ENCODE data around the gene PPP2R5B.

The PPP2R5B gene

DNA sequence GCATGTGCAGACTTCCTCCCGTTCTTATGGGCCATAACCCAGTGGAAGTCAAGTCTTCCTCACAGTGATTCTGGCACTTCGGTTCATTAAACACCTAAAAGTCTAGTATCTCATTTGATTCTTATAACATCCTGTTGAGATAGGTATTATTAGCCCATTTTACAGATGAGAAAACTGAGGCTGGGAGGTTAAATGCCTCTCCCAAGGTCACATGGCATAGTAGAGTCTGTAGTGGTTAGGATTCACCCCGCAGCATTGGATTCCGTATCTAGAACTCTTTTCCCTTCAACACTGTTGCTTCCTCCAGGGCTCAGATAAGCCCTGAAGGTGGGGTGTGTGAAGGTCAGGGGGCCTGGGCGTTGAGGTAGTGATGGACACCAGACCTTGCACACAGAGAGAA is 7.8 kb downstream of the PPP2R5B start:
- in situ Hi-C loops (cut with MboI; ENCODE audit: low pct_unique_long_range_greater_than_20kb, low sequenced_read_pairs, unreplicated experiment) = no loop called here
- no peak for DNase-seq (ENCODE audit: low spot score)
- TF ChIP-seq, protein P1, sequence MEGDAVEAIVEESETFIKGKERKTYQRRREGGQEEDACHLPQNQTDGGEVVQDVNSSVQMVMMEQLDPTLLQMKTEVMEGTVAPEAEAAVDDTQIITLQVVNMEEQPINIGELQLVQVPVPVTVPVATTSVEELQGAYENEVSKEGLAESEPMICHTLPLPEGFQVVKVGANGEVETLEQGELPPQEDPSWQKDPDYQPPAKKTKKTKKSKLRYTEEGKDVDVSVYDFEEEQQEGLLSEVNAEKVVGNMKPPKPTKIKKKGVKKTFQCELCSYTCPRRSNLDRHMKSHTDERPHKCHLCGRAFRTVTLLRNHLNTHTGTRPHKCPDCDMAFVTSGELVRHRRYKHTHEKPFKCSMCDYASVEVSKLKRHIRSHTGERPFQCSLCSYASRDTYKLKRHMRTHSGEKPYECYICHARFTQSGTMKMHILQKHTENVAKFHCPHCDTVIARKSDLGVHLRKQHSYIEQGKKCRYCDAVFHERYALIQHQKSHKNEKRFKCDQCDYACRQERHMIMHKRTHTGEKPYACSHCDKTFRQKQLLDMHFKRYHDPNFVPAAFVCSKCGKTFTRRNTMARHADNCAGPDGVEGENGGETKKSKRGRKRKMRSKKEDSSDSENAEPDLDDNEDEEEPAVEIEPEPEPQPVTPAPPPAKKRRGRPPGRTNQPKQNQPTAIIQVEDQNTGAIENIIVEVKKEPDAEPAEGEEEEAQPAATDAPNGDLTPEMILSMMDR (IDR thresholded peaks at IDR 0.05; ENCODE audit: extremely low read depth, insufficient read depth, missing control alignments) = no peak

DNA sequence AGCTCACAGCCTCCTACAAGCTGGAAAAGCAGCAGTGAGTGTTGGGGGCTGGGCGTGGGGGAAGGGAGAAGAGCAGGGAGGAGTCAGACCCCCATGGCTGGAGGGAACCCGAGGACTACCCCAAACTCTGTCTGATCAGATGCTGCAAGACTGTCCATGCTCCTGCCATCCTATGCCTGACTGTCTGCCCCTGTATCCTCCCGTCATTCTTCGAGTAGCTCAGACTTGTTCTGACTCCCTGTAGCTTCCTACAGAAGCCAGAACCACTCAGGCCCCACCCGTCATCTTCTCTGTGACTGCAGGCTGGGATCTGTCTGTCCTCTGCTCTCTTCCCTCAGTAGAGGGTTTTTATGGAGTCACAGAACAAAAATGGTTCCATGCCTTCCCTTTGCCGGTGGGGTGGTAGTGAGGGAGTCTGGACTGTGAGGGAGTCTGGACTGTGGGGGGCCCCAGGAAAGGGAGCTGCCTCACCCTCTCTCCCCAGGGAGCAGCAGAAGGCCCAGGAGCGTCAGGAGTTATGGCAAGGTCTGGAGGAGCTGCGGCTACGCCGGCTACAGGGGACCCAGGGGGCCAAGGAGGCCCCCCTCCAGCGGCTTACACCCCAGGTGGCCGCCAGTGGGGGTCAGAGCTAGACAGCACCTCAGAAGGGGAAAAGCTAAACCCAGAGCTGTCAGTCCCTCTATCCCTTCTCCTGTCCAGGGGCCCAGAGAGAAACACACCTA is 8.9 kb downstream of the PPP2R5B start:
- no peak for DNase-seq (ENCODE audit: low spot score)
- TF ChIP-seq, protein P1 (IDR thresholded peaks at IDR 0.05; ENCODE audit: extremely low read depth, insufficient read depth, missing control alignments) = no peak
- in situ Hi-C loops (cut with MboI; ENCODE audit: low pct_unique_long_range_greater_than_20kb, low sequenced_read_pairs, unreplicated experiment) = no loop called here

DNA sequence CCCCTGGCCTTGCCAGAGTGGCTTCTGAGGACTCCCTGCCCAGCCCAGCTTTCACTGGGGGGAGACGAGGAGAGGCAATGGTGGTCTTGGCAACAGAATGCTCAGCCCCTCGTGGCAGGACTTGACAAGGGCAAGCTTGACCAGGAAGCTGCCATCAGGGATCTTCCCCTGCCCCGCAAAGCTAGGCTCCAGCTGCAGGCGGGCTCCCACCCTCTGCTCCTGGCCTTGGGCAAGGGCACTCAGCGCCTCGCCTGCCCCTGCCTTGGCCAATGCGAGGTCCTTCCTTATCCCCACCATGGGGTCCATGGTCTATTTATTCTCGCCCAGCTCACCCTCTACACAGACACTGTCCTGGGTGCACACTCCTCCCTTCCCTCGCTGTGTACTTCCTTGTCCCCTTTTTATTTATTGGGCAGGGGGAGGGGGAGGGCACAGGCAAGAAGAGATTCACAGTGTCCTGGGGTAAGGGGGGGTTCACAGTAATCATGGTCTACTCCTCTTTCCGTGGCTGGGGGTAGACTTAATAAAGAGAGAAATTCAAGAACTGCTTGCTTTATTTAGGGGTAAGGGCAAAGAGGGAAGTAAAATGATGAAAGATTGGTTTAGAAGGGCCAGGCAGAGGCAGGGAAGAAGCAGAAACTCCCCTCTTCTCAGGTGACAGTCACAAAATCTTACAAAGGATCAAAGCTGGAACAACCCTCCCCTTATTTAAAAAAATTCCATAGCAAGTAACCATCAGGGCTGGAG is 9.6 kb downstream of the PPP2R5B start:
- no peak for DNase-seq (ENCODE audit: low spot score)
- TF ChIP-seq, protein P1 (IDR thresholded peaks at IDR 0.05; ENCODE audit: extremely low read depth, insufficient read depth, missing control alignments) = no peak
- in situ Hi-C loops (cut with MboI; ENCODE audit: low pct_unique_long_range_greater_than_20kb, low sequenced_read_pairs, unreplicated experiment) = no loop called here

DNA sequence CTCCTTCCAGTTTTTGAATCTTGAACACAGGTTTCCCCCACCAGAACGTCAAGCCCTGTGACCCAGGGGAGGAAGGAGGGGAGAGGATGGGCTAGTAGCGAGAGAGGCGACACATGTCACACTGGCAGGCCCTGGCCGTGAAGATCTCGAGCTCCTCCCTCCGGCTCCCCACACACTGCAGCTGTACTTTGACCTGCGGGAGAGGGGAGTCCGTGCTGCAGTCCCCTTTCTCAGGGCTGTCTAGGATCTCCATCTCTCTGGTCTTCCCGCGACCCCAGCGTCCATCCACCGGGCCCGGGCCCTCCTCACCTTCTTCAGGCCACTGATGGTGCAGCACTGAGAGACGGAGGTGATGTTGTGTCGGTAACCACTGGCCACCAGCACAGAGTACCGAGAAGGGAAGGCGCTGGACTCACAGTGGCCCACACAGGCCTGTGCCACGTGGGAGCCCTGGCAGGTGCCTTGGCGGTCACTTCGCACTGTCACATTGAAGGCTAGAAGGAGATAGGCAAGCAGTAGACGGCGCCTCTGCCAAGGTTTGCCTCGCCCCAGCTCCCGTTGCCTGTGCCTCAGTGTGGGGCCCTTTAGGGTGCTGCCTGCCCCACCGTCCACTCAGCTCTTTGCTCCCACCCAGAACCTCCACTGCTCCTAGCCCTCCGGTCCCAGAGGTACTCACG is 10.3 kb downstream of the PPP2R5B start:
- in situ Hi-C loops (cut with MboI; ENCODE audit: low pct_unique_long_range_greater_than_20kb, low sequenced_read_pairs, unreplicated experiment) = no loop called here
- no peak for DNase-seq (ENCODE audit: low spot score)
- TF ChIP-seq, protein P1 (IDR thresholded peaks at IDR 0.05; ENCODE audit: extremely low read depth, insufficient read depth, missing control alignments) = no peak

DNA sequence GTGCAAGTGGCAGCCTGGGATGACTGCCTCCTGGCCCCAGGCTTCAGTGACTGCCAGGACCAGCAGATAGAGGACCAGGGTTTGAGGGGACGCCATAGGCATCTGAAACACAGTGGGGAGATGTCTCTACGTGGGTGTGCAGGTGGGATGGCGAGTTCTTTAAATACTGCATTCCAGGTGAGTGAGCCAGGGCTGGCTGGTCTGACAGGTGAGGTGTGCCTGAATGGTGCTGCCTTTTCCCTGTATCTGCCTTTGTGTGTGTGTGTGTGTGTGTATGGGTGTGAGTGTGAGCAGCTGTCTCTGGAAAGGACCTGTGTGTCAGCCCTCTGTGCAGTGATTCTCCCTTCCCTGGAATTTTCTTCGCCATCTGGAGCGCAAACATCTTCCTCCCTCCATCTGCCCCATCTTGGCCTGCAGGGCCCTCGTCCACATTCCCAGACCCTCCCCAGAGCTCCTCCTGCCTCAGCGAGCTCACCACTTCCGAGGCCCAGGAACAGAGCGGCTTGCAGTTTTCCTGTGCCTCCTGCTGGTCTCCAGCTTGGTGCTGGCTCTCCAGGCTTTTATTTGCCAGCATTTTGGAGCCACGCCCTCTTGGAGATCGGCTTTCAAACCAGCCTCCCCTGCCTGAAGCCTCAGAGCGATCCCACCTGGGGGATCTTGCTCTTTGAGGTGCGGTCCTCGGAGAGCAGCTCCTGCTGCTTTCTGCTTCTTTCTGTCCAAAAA is 11.0 kb downstream of the PPP2R5B start, which contains the start of gene GPHA2:
GPHA2 (minus strand) TSS at position 535 of the 723 bp plus-strand sequence; CDS start at position 102, 433 bp downstream.
- in situ Hi-C loops (cut with MboI; ENCODE audit: low pct_unique_long_range_greater_than_20kb, low sequenced_read_pairs, unreplicated experiment) = no loop called here
- TF ChIP-seq, protein P1 (IDR thresholded peaks at IDR 0.05; ENCODE audit: extremely low read depth, insufficient read depth, missing control alignments) = no peak

DNA sequence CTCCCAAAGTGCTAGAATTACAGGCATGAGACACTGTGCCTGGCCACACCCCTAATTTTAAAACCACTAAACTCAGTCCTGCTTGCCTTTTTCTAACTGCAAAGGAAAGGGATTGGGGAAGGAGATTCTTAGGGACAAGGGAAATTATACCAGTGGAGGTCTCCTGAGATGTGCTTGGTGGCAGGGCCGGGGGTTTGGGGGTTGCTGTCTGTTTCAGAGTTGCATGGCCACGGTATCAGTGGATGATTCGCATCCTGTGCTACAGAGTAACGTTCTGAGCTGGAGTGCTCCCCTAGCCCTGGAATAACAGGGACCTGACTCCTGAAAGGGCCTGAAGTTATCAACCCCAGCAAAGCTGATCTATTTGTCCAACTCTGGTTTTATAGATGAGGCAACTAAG is 12.1 kb downstream of the PPP2R5B start:
- TF ChIP-seq, protein P1 (IDR thresholded peaks at IDR 0.05; ENCODE audit: extremely low read depth, insufficient read depth, missing control alignments) = no peak

More for the DNA sequence above, 11.0 kb downstream of the PPP2R5B start, which contains the start of gene GPHA2:
- no peak for DNase-seq (ENCODE audit: low spot score)

More for the DNA sequence above, 12.1 kb downstream of the PPP2R5B start:
- no peak for DNase-seq (ENCODE audit: low spot score)
- in situ Hi-C loops (cut with MboI; ENCODE audit: low pct_unique_long_range_greater_than_20kb, low sequenced_read_pairs, unreplicated experiment) = no loop called here

Data from GM13977 (cell line).